ENCODE results near the gene SHISA9.

- TF ChIP-seq, protein P1, sequence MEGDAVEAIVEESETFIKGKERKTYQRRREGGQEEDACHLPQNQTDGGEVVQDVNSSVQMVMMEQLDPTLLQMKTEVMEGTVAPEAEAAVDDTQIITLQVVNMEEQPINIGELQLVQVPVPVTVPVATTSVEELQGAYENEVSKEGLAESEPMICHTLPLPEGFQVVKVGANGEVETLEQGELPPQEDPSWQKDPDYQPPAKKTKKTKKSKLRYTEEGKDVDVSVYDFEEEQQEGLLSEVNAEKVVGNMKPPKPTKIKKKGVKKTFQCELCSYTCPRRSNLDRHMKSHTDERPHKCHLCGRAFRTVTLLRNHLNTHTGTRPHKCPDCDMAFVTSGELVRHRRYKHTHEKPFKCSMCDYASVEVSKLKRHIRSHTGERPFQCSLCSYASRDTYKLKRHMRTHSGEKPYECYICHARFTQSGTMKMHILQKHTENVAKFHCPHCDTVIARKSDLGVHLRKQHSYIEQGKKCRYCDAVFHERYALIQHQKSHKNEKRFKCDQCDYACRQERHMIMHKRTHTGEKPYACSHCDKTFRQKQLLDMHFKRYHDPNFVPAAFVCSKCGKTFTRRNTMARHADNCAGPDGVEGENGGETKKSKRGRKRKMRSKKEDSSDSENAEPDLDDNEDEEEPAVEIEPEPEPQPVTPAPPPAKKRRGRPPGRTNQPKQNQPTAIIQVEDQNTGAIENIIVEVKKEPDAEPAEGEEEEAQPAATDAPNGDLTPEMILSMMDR (IDR thresholded peaks at IDR 0.05): no peak
- TF ChIP-seq POLR2A (IDR thresholded peaks at IDR 0.05): no peak
These were observed 305.2 kb downstream of the SHISA9 start for GRCh38 chr16:13206606-13207005.
